ENCODE data around the gene DNAJA3. TPM values are rescaled to one million over a fixed set of nuclear protein-coding genes. Genes with fewer than 3 reads are reported as not detected.
A peak's percentile ranks its signal among the peaks of the same experiment; 100 is the strongest.

The DNAJA3 gene
- total RNA-seq, 1 experiment from 2014 or later, result 56.2 TPM

- Histone ChIP-seq H3K23ac (ENCODE audit: insufficient read length, low read depth, low read length) (no peak overlapping the region), H3K79me2 (ENCODE audit: insufficient read depth, low read length) (peaks cover 12% of the 10 kb centered on the region; the same call in 1 of the 2 replicates), H2BK120ac (ENCODE audit: low read depth, low read length, poor library complexity, severe bottlenecking) (no peak overlapping the region), H3K4me2 (ENCODE audit: insufficient read depth, insufficient read length, low read length) (no peak overlapping the region), H4K5ac (ENCODE audit: insufficient read length, low read depth, low read length) (no peak overlapping the region), H3K14ac (ENCODE audit: insufficient read depth, low read length) (no peak overlapping the region), H4K20me1 (ENCODE audit: control insufficient read depth, insufficient read depth, insufficient read length) (no peaks in the 10 kb centered on the region), H4K91ac (ENCODE audit: insufficient read length, low read depth, low read length) (no peak overlapping the region), H3K9me3 (ENCODE audit: control insufficient read depth, low read depth, low read length) (no peaks in the 10 kb centered on the region), H2AK5ac (ENCODE audit: insufficient read length, low read length) (no peak overlapping the region), H3K27ac (ENCODE audit: insufficient read length, low read depth, low read length) (no peak overlapping the region), H2BK12ac (ENCODE audit: insufficient read length, low read depth, low read length) (no peak overlapping the region), H3K4ac (ENCODE audit: low read depth, low read length) (no peak overlapping the region), H3K4me1 (ENCODE audit: insufficient read depth, low read length) (no peaks in the 10 kb centered on the region), H2BK15ac (ENCODE audit: low read depth, low read length) (no peak overlapping the region), H3K18ac (ENCODE audit: insufficient read length, low read depth, low read length) (no peak overlapping the region), H3T11ph (ENCODE audit: low read length) (no peak overlapping the region), H3K9ac (ENCODE audit: extremely low read depth, insufficient read length, low read length) (no peak overlapping the region), H3K79me1 (ENCODE audit: insufficient read depth, low read depth, low read length, poor library complexity, severe bottlenecking) (no peaks in the 10 kb centered on the region), H3K56ac (ENCODE audit: insufficient read length, low read depth, low read length) (no peak overlapping the region), H3K23me2 (ENCODE audit: insufficient read length, low read depth, low read length, poor library complexity, severe bottlenecking) (peaks cover 5% of the 10 kb centered on the region), H4K8ac (replicated peaks; ENCODE audit: insufficient read length, low read depth, low read length) (no peak overlapping the region), H2AFZ (ENCODE audit: low read length) (no peak overlapping the region), H3K27me3 (ENCODE audit: insufficient read depth, low read length) (no peaks in the 10 kb centered on the region), H2BK20ac (ENCODE audit: low read depth, low read length, poor library complexity, severe bottlenecking) (no peak overlapping the region), H2BK5ac (ENCODE audit: insufficient read length, low read length) (no peak overlapping the region)
- Mint-ChIP-seq H3K4me3 (no peak overlapping the region), H3K4me1 (peaks cover 10 to 14% of the 10 kb centered on the region in 2 experiments), H3K27me3 (ENCODE audit: low read depth) (no peaks in the 10 kb centered on the region), H3K9me3 (no peaks in the 10 kb centered on the region), H3K27ac (peak overlapping the region in 1 of 3 experiments; percentile 42; a peak in 1 of 7 replicates), H3K36me3 (ENCODE audit: insufficient read depth in 1 of 3, low read depth in 3 of 3) (peaks cover 26 to 53% (median 41%) of the 10 kb centered on the region in 3 experiments; a peak in 6 of 7 replicates)
- TF ChIP-seq CTCF (conservative IDR thresholded peaks at IDR 0.05), result no peak
- WGBS (ENCODE audit: extremely low coverage, insufficient read length, low lambda C conversion rate), result no CpG with 5 or more reads among the region's 9 CpGs
- no peak for DNase-seq
Observed at GRCh38 chr16:4431023-4431422, 5.4 kb downstream of the DNAJA3 start.

All from H9 (cell line).